ENCODE results near the gene TRMT2A.

The TRMT2A gene

DNA sequence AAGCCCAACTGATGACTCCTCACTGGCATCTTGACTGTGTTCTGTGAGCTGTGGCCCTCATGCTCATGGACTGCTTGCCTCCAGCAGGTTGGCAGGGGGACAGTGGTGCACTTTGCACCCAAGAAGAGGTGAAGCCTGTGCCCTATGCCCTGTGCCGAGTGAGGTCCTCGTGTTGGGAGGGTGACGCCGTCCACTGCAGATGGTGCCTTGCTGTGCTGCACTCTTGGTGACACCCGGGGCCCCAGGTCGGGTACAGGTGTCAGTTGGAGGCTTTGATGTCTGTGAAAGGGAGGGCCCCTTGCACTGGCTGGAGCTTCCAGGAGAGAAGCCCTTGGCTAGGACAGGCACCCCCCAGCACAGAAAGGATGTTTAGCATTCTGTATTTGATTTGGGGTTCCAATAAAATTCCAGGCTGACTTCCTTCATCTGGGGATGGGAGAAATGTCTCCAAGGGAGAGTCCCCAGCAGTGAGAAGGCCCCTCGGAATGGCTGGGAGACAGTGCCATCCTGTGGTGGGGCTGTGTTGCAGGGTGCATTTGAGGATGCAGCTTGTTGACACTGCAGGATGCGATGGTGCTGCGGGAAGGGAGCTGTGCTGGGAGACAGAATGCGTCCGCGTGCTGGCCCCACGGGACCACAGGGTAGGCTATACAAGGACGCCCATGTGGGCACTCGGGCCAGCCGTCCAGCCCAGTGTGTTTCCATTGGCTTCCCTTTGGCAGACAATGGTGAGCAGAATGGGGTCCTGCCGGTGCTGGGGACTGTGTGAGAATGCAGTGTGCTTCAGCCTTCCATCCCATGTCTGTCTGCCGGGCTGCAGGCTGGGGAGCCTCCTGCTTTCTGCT is 12.1 kb upstream of the TRMT2A start:
- Histone ChIP-seq H3K27me3 (ENCODE audit: control insufficient read depth in 2 of 2, insufficient read depth in 2 of 2, low read length in 2 of 2) (no peaks in the 10 kb centered on the region), H3K36me3 (ENCODE audit: control insufficient read depth in 2 of 2, insufficient read depth in 2 of 2, low read length in 2 of 2) (peaks cover 17 to 18% of the 10 kb centered on the region in 2 donors), H3K4me1 (ENCODE audit: control insufficient read depth in 2 of 2, insufficient read depth in 2 of 2, low read length in 2 of 2) (peaks cover 9 to 15% of the 10 kb centered on the region in 2 donors), H3K27ac (ENCODE audit: low read depth in 2 of 2, low read length in 2 of 2) (no peak overlapping the region), H3K9ac (ENCODE audit: low read depth in 1 of 2, low read length in 2 of 2) (no peak overlapping the region), H3K9me3 (ENCODE audit: control insufficient read depth in 2 of 2, low read length in 2 of 2) (no peaks in the 10 kb centered on the region), H3K4me3 (ENCODE audit: low read length in 2 of 2) (no peak overlapping the region)

DNA sequence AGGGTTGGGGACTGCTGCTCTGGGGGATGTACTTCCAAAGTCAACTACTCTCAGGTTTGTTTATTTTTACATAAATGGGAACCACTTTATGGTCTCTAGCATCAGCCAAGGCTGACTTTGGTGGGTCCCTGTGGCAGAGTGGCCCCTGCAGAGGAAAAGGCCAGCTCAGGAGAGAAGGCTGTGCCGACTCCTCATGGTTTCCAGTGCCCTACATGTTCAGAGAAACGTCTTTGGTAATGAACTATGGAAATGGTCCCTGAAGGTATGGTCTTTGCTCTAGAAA is 11.5 kb upstream of the TRMT2A start:
- no peak overlapping the region for H3K27ac ChIP-seq (ENCODE audit: low read depth in 2 of 2, low read length in 2 of 2)
- H3K9ac ChIP-seq (ENCODE audit: low read depth in 1 of 2, low read length in 2 of 2) = no peak overlapping the region
- peaks cover 9 to 15% of the 10 kb centered on the region in 2 donors for H3K4me1 ChIP-seq (ENCODE audit: control insufficient read depth in 2 of 2, insufficient read depth in 2 of 2, low read length in 2 of 2)
- H3K27me3 ChIP-seq (ENCODE audit: control insufficient read depth in 2 of 2, insufficient read depth in 2 of 2, low read length in 2 of 2) = no peaks in the 10 kb centered on the region
- no peaks in the 10 kb centered on the region for H3K9me3 ChIP-seq (ENCODE audit: control insufficient read depth in 2 of 2, low read length in 2 of 2)
- H3K36me3 ChIP-seq (ENCODE audit: control insufficient read depth in 2 of 2, insufficient read depth in 2 of 2, low read length in 2 of 2) = peaks cover 23% of the 10 kb centered on the region in 2 donors
- no peak overlapping the region for H3K4me3 ChIP-seq (ENCODE audit: low read length in 2 of 2)

DNA sequence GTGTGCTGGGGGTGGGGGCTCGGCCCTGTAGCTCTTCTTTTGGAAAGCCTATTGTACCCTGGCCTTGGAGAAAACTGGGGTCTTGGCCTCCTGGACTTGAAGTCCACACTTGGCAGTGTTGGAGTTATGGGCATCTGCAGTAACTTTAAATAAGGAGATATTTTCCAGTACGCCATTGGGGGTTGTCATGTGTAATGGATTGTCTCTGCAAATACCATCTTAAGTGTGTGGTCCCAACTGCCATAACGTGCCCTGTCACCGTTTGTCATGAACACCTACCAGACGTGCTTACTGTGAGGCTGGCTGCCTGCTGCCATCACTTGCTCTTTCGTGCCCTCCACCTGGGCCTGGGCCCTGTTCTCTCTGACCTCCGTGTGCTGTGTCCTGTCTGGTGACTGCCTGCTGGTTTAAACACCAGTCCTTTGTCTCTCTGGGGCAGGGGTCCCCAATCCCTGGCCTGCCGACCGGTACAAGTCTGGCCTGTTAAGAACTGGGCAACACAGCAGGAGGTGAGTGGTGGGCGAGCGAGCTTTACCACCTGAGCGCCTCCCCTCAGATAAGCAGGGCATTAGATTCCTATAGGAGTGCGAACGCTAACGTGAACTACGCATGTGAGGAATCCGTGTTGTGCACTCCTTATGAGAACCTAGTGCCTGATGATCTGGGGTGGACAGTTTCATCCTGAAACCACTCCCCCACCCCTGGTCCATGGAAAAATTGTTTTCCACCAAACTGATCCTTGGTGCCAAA is 11.0 kb upstream of the TRMT2A start:
- Histone ChIP-seq H3K4me1 (ENCODE audit: control insufficient read depth in 2 of 2, insufficient read depth in 2 of 2, low read length in 2 of 2) (peaks cover 9 to 14% of the 10 kb centered on the region in 2 donors), H3K27ac (ENCODE audit: low read depth in 2 of 2, low read length in 2 of 2) (no peak overlapping the region)

DNA sequence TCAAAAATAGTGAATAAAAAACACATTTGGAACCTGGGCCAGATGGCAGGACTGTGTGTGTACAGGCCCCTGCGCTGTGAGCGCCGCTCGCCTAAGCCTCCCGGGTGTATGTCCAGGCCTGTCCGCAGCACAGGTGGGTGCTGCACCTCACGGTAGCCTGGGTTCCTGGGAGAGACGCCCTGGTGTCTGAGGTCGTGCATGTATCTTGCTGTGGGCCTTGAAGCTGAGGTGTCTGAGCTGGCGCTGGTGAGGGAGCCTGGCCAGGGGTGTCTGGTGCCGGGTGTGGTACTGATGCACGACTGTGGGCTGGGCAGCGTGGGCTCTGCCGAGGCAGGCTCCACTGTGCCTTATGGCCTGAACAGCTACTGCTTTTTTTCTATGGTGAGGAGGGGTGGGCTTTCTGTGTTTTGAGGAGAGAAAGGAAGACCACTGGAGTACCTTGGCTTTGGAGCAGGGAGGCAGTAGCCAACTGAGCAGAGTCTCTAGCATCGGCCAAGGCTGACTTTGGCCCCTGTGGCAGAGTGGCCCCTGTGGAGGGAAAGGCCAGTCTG is 10.4 kb upstream of the TRMT2A start:
- Histone ChIP-seq H3K27ac (ENCODE audit: low read depth in 2 of 2, low read length in 2 of 2) (no peak overlapping the region), H3K4me3 (ENCODE audit: low read length in 2 of 2) (no peak overlapping the region), H3K9ac (ENCODE audit: low read depth in 1 of 2, low read length in 2 of 2) (no peak overlapping the region), H3K36me3 (ENCODE audit: control insufficient read depth in 2 of 2, insufficient read depth in 2 of 2, low read length in 2 of 2) (peaks cover 24% of the 10 kb centered on the region in 2 donors), H3K4me1 (ENCODE audit: control insufficient read depth in 2 of 2, insufficient read depth in 2 of 2, low read length in 2 of 2) (peaks cover 4 to 8% of the 10 kb centered on the region in 2 donors), H3K27me3 (ENCODE audit: control insufficient read depth in 2 of 2, insufficient read depth in 2 of 2, low read length in 2 of 2) (no peaks in the 10 kb centered on the region), H3K9me3 (ENCODE audit: control insufficient read depth in 2 of 2, low read length in 2 of 2) (no peaks in the 10 kb centered on the region)

More for the DNA sequence above, 11.0 kb upstream of the TRMT2A start:
- H3K4me3 ChIP-seq (ENCODE audit: low read length in 2 of 2) = no peak overlapping the region
- H3K9ac ChIP-seq (ENCODE audit: low read depth in 1 of 2, low read length in 2 of 2) = no peak overlapping the region
- no peaks in the 10 kb centered on the region for H3K27me3 ChIP-seq (ENCODE audit: control insufficient read depth in 2 of 2, insufficient read depth in 2 of 2, low read length in 2 of 2)
- no peaks in the 10 kb centered on the region for H3K9me3 ChIP-seq (ENCODE audit: control insufficient read depth in 2 of 2, low read length in 2 of 2)
- peaks cover 24% of the 10 kb centered on the region in 2 donors for H3K36me3 ChIP-seq (ENCODE audit: control insufficient read depth in 2 of 2, insufficient read depth in 2 of 2, low read length in 2 of 2)

DNA sequence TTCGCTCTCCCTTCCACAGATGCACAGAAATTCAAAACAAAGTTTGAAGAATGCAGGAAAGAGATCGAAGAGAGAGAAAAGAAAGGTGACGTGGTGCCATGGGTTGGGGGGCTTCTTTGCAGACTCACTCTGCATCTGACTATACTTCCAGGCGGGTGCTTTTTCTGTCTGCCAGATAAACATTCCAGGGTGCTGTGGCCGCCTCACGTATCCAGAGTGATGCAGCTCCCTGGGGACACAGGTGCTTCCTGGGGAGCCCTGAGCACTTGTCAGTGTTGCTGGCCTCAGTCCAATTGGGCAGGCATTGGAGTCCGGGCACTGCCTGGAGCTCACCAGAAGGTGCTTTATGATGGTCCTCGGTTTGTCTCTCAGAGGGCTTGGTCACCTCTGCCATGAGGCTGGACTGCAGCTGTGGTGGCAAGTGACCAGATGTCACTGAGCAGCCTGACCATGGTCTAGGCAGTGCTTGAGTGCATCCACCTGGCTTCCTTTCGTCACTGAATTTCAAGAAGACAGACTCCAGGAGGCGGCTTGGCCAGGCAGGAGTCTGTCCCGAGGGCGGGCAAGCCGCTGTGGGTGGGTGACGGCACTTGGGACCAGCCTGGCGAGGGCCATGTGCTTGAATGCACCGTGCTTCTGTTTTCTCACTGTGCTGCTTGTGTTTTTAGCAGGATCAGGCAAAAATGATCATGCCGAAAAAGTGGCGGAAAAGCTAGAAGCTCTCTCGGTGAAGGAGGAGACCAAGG is 9.4 kb upstream of the TRMT2A start:
- Histone ChIP-seq H3K27me3 (ENCODE audit: control insufficient read depth in 2 of 2, insufficient read depth in 2 of 2, low read length in 2 of 2) (no peaks in the 10 kb centered on the region), H3K9me3 (ENCODE audit: control insufficient read depth in 2 of 2, low read length in 2 of 2) (no peaks in the 10 kb centered on the region), H3K4me3 (ENCODE audit: low read length in 2 of 2) (no peak overlapping the region), H3K9ac (ENCODE audit: low read depth in 1 of 2, low read length in 2 of 2) (no peak overlapping the region), H3K36me3 (ENCODE audit: control insufficient read depth in 2 of 2, insufficient read depth in 2 of 2, low read length in 2 of 2) (peaks cover 24 to 28% of the 10 kb centered on the region in 2 donors), H3K27ac (ENCODE audit: low read depth in 2 of 2, low read length in 2 of 2) (no peak overlapping the region), H3K4me1 (ENCODE audit: control insufficient read depth in 2 of 2, insufficient read depth in 2 of 2, low read length in 2 of 2) (peaks cover 0 to 5% of the 10 kb centered on the region in 2 donors)

GRCh38 chr22:20125201-20126174 is 8.5 kb upstream of the TRMT2A start:
- Histone ChIP-seq H3K9me3 (ENCODE audit: control insufficient read depth in 2 of 2, low read length in 2 of 2) (no peaks in the 10 kb centered on the region), H3K4me3 (ENCODE audit: low read length in 2 of 2) (no peak overlapping the region), H3K27ac (ENCODE audit: low read depth in 2 of 2, low read length in 2 of 2) (no peak overlapping the region), H3K36me3 (ENCODE audit: control insufficient read depth in 2 of 2, insufficient read depth in 2 of 2, low read length in 2 of 2) (peaks cover 26 to 28% of the 10 kb centered on the region in 2 donors), H3K4me1 (ENCODE audit: control insufficient read depth in 2 of 2, insufficient read depth in 2 of 2, low read length in 2 of 2) (peaks cover 0 to 2% of the 10 kb centered on the region in 2 donors), H3K9ac (ENCODE audit: low read depth in 1 of 2, low read length in 2 of 2) (no peak overlapping the region), H3K27me3 (ENCODE audit: control insufficient read depth in 2 of 2, insufficient read depth in 2 of 2, low read length in 2 of 2) (no peaks in the 10 kb centered on the region)

DNA sequence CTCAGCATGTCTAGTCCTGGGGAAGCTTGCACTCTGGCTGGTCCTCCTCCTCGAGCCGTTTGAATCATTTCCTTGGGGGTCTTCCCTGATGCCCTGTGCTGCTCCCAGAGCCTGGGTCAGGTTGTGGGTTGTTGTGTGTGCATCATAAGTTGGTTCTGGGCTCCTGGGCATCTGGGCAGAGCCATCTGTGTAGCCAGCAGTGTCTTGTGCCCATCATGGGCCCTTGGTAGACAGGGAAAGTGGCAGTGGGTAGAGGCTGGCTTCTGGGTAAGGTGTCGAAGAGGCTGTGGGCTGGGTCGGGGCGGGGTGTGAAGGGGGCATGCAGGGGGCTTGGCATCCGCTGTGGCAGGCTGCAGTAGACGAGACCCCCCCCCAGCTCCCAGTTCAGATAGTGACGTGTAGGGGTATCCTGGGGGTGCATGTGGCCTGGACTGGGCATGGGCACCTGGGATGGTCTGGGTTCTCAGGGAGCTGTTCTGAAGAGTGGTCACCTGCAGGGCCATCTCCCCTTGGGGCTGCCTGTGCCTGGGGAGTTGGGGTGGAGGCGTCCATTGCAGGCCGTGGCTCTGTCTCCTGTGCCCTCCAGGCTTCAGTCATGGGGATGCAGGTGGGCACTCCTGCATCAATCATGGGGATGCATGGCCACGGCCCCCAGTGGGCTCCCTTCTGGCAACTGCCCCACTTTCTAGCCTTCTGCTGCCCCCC is 7.2 kb upstream of the TRMT2A start:
- H3K36me3 ChIP-seq (ENCODE audit: control insufficient read depth in 2 of 2, insufficient read depth in 2 of 2, low read length in 2 of 2) = peaks cover 34 to 35% of the 10 kb centered on the region in 2 donors
- H3K9me3 ChIP-seq (ENCODE audit: control insufficient read depth in 2 of 2, low read length in 2 of 2) = no peaks in the 10 kb centered on the region
- no peaks in the 10 kb centered on the region for H3K27me3 ChIP-seq (ENCODE audit: control insufficient read depth in 2 of 2, insufficient read depth in 2 of 2, low read length in 2 of 2)
- no peaks in the 10 kb centered on the region for H3K4me1 ChIP-seq (ENCODE audit: control insufficient read depth in 2 of 2, insufficient read depth in 2 of 2, low read length in 2 of 2)
- H3K27ac ChIP-seq (ENCODE audit: low read depth in 2 of 2, low read length in 2 of 2) = no peak overlapping the region
- no peak overlapping the region for H3K4me3 ChIP-seq (ENCODE audit: low read length in 2 of 2)
- no peak overlapping the region for H3K9ac ChIP-seq (ENCODE audit: low read depth in 1 of 2, low read length in 2 of 2)

GRCh38 chr22:20123366-20124082 is 6.5 kb upstream of the TRMT2A start:
- no peaks in the 10 kb centered on the region for H3K9me3 ChIP-seq (ENCODE audit: control insufficient read depth in 2 of 2, low read length in 2 of 2)
- no peak overlapping the region for H3K27ac ChIP-seq (ENCODE audit: low read depth in 2 of 2, low read length in 2 of 2)
- H3K36me3 ChIP-seq (ENCODE audit: control insufficient read depth in 2 of 2, insufficient read depth in 2 of 2, low read length in 2 of 2) = peaks cover 34 to 35% of the 10 kb centered on the region in 2 donors
- H3K27me3 ChIP-seq (ENCODE audit: control insufficient read depth in 2 of 2, insufficient read depth in 2 of 2, low read length in 2 of 2) = no peaks in the 10 kb centered on the region
- no peak overlapping the region for H3K9ac ChIP-seq (ENCODE audit: low read depth in 1 of 2, low read length in 2 of 2)
- peaks cover 2 to 3% of the 10 kb centered on the region in 2 donors for H3K4me1 ChIP-seq (ENCODE audit: control insufficient read depth in 2 of 2, insufficient read depth in 2 of 2, low read length in 2 of 2)
- no peak overlapping the region for H3K4me3 ChIP-seq (ENCODE audit: low read length in 2 of 2)

Measured in mucosa of rectum (tissue), 2 donors.